Activated CD4-positive, alpha-beta T cell treated with anti-CD3 and anti-CD28 coated beads, Interleukin-2, amount 50 U/mL, for 4 hours (primary cell): ENCODE results near the gene STIL.
"Not testable (repeated sequence)": the region's sequence is repeated elsewhere in the genome, so short reads cannot be mapped to it uniquely, and the experiment has no call there.

Experiments
- DNase-seq, 2 experiments: peaks; one replicate each; pipeline ENCODE4 v3.0.0-alpha.2; 2020

STIL gene

GRCh38 chr1:47216278-47217059 is 97.5 kb downstream of the STIL start:
- no peak for DNase-seq

GRCh38 chr1:47215713-47216112 is 98.2 kb downstream of the STIL start:
- DNase-seq: no peak

- no peak for DNase-seq
Measured at GRCh38 chr1:47214549-47214948, 99.4 kb downstream of the STIL start.

- no peak for DNase-seq
Measured at GRCh38 chr1:47213230-47213963, 100.5 kb downstream of the STIL start.

- DNase-seq: no peak
Measured at GRCh38 chr1:47212636-47213229, 101.2 kb downstream of the STIL start.

- no peak for DNase-seq
Measured at GRCh38 chr1:47211796-47212269, 102.1 kb downstream of the STIL start.

- no peak for DNase-seq
Measured at GRCh38 chr1:47210666-47211065, 103.3 kb downstream of the STIL start.

GRCh38 chr1:47209725-47210325 is 104.1 kb downstream of the STIL start:
- no peak for DNase-seq

- no peak for DNase-seq
Measured at GRCh38 chr1:47209091-47209490, 104.9 kb downstream of the STIL start.

- no peak for DNase-seq
Measured at GRCh38 chr1:47208374-47208850, 105.5 kb downstream of the STIL start.

- DNase-seq: no peak
Measured at GRCh38 chr1:47207803-47208373, 106.1 kb downstream of the STIL start.

GRCh38 chr1:47205918-47206317 is 108.0 kb downstream of the STIL start:
- no peak for DNase-seq

GRCh38 chr1:47203504-47203903 is 110.4 kb downstream of the STIL start:
- not testable (repeated sequence) for DNase-seq

- no peak for DNase-seq
Measured at GRCh38 chr1:47201179-47201578, 112.8 kb downstream of the STIL start.
